IPS DF 6.9 (cell line): ENCODE measurements around the gene GIPC1.

Experiments used
- DNase-seq: peaks from one replicate; pipeline ENCODE4 v3.0.0-alpha.2; 2013; ENCODE audit warnings: low read depth, low spot score
- H3K27ac ChIP-seq: one replicate; pipeline ENCODE4 v1.5.1; 2013; ENCODE audit warnings: low read length, control low read depth
- H3K27me3 ChIP-seq: 2 replicates; pipeline ENCODE4 v1.6.1; 2013; ENCODE audit warnings: mild to moderate bottlenecking, low read length; ENCODE audit not compliant: control insufficient read depth, insufficient read depth
- H3K36me3 ChIP-seq: 2 replicates; pipeline ENCODE4 v1.6.1; 2013; ENCODE audit warnings: low read length; ENCODE audit not compliant: control insufficient read depth, insufficient read depth
- H3K4me1 ChIP-seq: 2 replicates; pipeline ENCODE4 v1.6.1; 2013; ENCODE audit warnings: low read length; ENCODE audit not compliant: control insufficient read depth, insufficient read depth
- H3K4me3 ChIP-seq: 2 replicates; pipeline ENCODE4 v1.5.1; 2013; ENCODE audit warnings: mild to moderate bottlenecking, low read length
- H3K9me3 ChIP-seq: 2 replicates; pipeline ENCODE4 v1.6.1; 2013; ENCODE audit warnings: low read length, inconsistent platforms; ENCODE audit not compliant: control insufficient read depth, insufficient read depth
- WGBS: extraction: QIAGEN DNeasy Blood & Tissue Kit; methylation state at CpG from one replicate; pipeline ENCODE4 v1.1.7; 2013; ENCODE audit warnings: mixed read lengths, missing lambda C conversion rate; ENCODE audit not compliant: insufficient read length, insufficient coverage; 5-methylcytosine and 5-hydroxymethylcytosine counted together

GIPC1 gene

GRCh38 chr19:14530506-14530905 is 34.6 kb upstream of the GIPC1 start:
- WGBS = no CpG with 5 or more reads among the region's 3 CpGs
- DNase-seq = no peak
- Histone ChIP-seq H3K4me3 (no peak overlapping the region), H3K27ac (no peak overlapping the region), H3K27me3 (no peaks in the 10 kb centered on the region), H3K4me1 (no peaks in the 10 kb centered on the region), H3K36me3 (no peaks in the 10 kb centered on the region), H3K9me3 (no peaks in the 10 kb centered on the region)

- no peaks in the 10 kb centered on the region for H3K36me3 ChIP-seq
- WGBS = no CpG with 5 or more reads among the region's 18 CpGs
- no peaks in the 10 kb centered on the region for H3K27me3 ChIP-seq
- no peak for DNase-seq
- H3K27ac ChIP-seq = no peak overlapping the region
- H3K9me3 ChIP-seq = no peaks in the 10 kb centered on the region
- H3K4me1 ChIP-seq = no peaks in the 10 kb centered on the region
- peak overlapping the region; percentile 58; the same call in 1 of the 2 replicates for H3K4me3 ChIP-seq
Measured at GRCh38 chr19:14530005-14530348, 34.0 kb upstream of the GIPC1 start.

GRCh38 chr19:14529254-14530004 is 33.5 kb upstream of the GIPC1 start, which contains the start of gene TECR:
Gene TECR, plus strand, starts transcription at chr19:14529594. Its CDS starts 103 bp downstream, at chr19:14529697.
- H3K4me1 ChIP-seq = no peaks in the 10 kb centered on the region
- no peaks in the 10 kb centered on the region for H3K27me3 ChIP-seq
- H3K4me3 ChIP-seq = peak within 1 kb of the TSS; percentile 58; the same call in 1 of the 2 replicates
- no peaks in the 10 kb centered on the region for H3K9me3 ChIP-seq
- WGBS = no CpG with 5 or more reads among the region's 59 CpGs
- no peaks in the 10 kb centered on the region for H3K36me3 ChIP-seq
- no peak within 1 kb of the TSS for H3K27ac ChIP-seq
- peak; percentile 99 for DNase-seq

- Histone ChIP-seq H3K9me3 (no peaks in the 10 kb centered on the region), H3K4me3 (peak overlapping the region; percentile 42; the same call in 1 of the 2 replicates), H3K27me3 (no peaks in the 10 kb centered on the region), H3K36me3 (no peaks in the 10 kb centered on the region), H3K4me1 (no peaks in the 10 kb centered on the region), H3K27ac (no peak overlapping the region)
- WGBS = no CpG with 5 or more reads among the region's 39 CpGs
- no peak for DNase-seq
Measured at GRCh38 chr19:14528419-14529253, 32.7 kb upstream of the GIPC1 start.

GRCh38 chr19:14526423-14526822 is 30.5 kb upstream of the GIPC1 start:
- Histone ChIP-seq H3K4me1 (no peaks in the 10 kb centered on the region), H3K27ac (no peak overlapping the region), H3K4me3 (no peak overlapping the region), H3K9me3 (no peaks in the 10 kb centered on the region), H3K27me3 (no peaks in the 10 kb centered on the region), H3K36me3 (no peaks in the 10 kb centered on the region)
- no peak for DNase-seq
- no CpG with 5 or more reads among the region's 4 CpGs for WGBS

- no peaks in the 10 kb centered on the region for H3K4me1 ChIP-seq
- H3K4me3 ChIP-seq = no peak overlapping the region
- H3K9me3 ChIP-seq = no peaks in the 10 kb centered on the region
- H3K36me3 ChIP-seq = no peaks in the 10 kb centered on the region
- no peaks in the 10 kb centered on the region for H3K27me3 ChIP-seq
- WGBS = no CpG with 5 or more reads among the region's 6 CpGs
- no peak for DNase-seq
- H3K27ac ChIP-seq = no peak overlapping the region
Measured at GRCh38 chr19:14525729-14526128, 29.8 kb upstream of the GIPC1 start.

- Histone ChIP-seq H3K9me3 (no peaks in the 10 kb centered on the region), H3K36me3 (peaks cover under 1% of the 10 kb centered on the region; the same call in 1 of the 2 replicates), H3K4me3 (no peak overlapping the region), H3K27me3 (no peaks in the 10 kb centered on the region), H3K27ac (no peak overlapping the region), H3K4me1 (peaks cover 6% of the 10 kb centered on the region; the same call in 1 of the 2 replicates)
- no CpG with 5 or more reads among the region's 4 CpGs for WGBS
- no peak for DNase-seq
Measured at GRCh38 chr19:14520543-14520942, 24.6 kb upstream of the GIPC1 start.

- Histone ChIP-seq H3K27me3 (no peaks in the 10 kb centered on the region), H3K4me1 (peaks cover 6% of the 10 kb centered on the region; the same call in 1 of the 2 replicates), H3K36me3 (peaks cover 7% of the 10 kb centered on the region), H3K9me3 (no peaks in the 10 kb centered on the region), H3K4me3 (no peak overlapping the region), H3K27ac (no peak overlapping the region)
- DNase-seq = no peak
- WGBS = no CpG with 5 or more reads among the region's 2 CpGs
Measured at GRCh38 chr19:14519860-14520407, 24.0 kb upstream of the GIPC1 start.

GRCh38 chr19:14519245-14519859 is 23.4 kb upstream of the GIPC1 start:
- H3K9me3 ChIP-seq = no peaks in the 10 kb centered on the region
- no peaks in the 10 kb centered on the region for H3K27me3 ChIP-seq
- H3K4me3 ChIP-seq = no peak overlapping the region
- peaks cover 12% of the 10 kb centered on the region for H3K36me3 ChIP-seq
- no peak overlapping the region for H3K27ac ChIP-seq
- no peak for DNase-seq
- no CpG with 5 or more reads among the region's 22 CpGs for WGBS
- peaks cover 6% of the 10 kb centered on the region; the same call in 1 of the 2 replicates for H3K4me1 ChIP-seq
